Fibroblast of upper back skin (primary cell): ENCODE results near the gene WNT16.
"Not testable (repeated sequence)": the region's sequence is repeated elsewhere in the genome, so short reads cannot be mapped to it uniquely, and the experiment has no call there.

ENCODE experiments used
- DNase-seq: peaks from one replicate; pipeline ENCODE4 v3.0.0-alpha.2; 2013

The WNT16 gene

GRCh38 chr7:121328508-121329190 lies at the start of gene WNT16:
WNT16 (plus strand) TSS chr7:121329000; CDS start chr7:121329293, 293 bp downstream.
- DNase-seq = no peak

GRCh38 chr7:121279060-121279620 lies 49.7 kb upstream of the WNT16 start:
- DNase-seq = peak; percentile 82

- DNase-seq = no peak
These were observed 49.0 kb upstream of the WNT16 start for GRCh38 chr7:121279822-121280221.

GRCh38 chr7:121280656-121281055 lies 48.1 kb upstream of the WNT16 start:
- peak; percentile 46 for DNase-seq

- DNase-seq = no peak
These were observed 46.7 kb upstream of the WNT16 start for GRCh38 chr7:121282129-121282528.

GRCh38 chr7:121285066-121285667 lies 43.6 kb upstream of the WNT16 start:
- DNase-seq = no peak

- no peak for DNase-seq
These were observed 42.6 kb upstream of the WNT16 start for GRCh38 chr7:121286186-121286585.

GRCh38 chr7:121286742-121287734 lies 41.8 kb upstream of the WNT16 start:
- DNase-seq = peak; percentile 77

- DNase-seq = peak; percentile 95
These were observed 39.9 kb upstream of the WNT16 start for GRCh38 chr7:121288894-121289293.

GRCh38 chr7:121289930-121290329 lies 38.9 kb upstream of the WNT16 start:
- not testable (repeated sequence) for DNase-seq

GRCh38 chr7:121294448-121294992 lies 34.3 kb upstream of the WNT16 start:
- DNase-seq = no peak

GRCh38 chr7:121297843-121298242 lies 31.0 kb upstream of the WNT16 start:
- no peak for DNase-seq

- peak; percentile 35 for DNase-seq
These were observed 30.0 kb upstream of the WNT16 start for GRCh38 chr7:121298831-121299239.

GRCh38 chr7:121300685-121301420 lies 27.9 kb upstream of the WNT16 start:
- DNase-seq = no peak

GRCh38 chr7:121301446-121302213 lies 27.2 kb upstream of the WNT16 start:
- DNase-seq = peak; percentile 66

GRCh38 chr7:121302214-121302745 lies 26.5 kb upstream of the WNT16 start:
- peak; percentile 65 for DNase-seq

- no peak for DNase-seq
These were observed 25.2 kb upstream of the WNT16 start for GRCh38 chr7:121303422-121304101.

- peak; percentile 43 for DNase-seq
These were observed 24.6 kb upstream of the WNT16 start for GRCh38 chr7:121304102-121304658.

GRCh38 chr7:121305109-121305508 lies 23.7 kb upstream of the WNT16 start:
- DNase-seq = peak; percentile 63

GRCh38 chr7:121306565-121306964 lies 22.2 kb upstream of the WNT16 start:
- DNase-seq = no peak
